ENCODE results near the gene TSPAN17. TPM values are rescaled to one million over a fixed set of nuclear protein-coding genes. Genes with fewer than 3 reads are reported as not detected.

The TSPAN17 gene
- polyA plus RNA-seq, 2 of the 4 experiments (the other 2 are of a cell fraction), result 35.6 to 47.4 TPM

- Histone ChIP-seq H3K9me3 (no peaks in the 10 kb centered on the region), H3K4me2 (no peak overlapping the region), H3K4me1 (no peaks in the 10 kb centered on the region; the same call in 2 of the 3 replicates), H3K4me3 (no peak overlapping the region), H3K27ac (no peak overlapping the region)
- CTCF ChIA-PET, result interaction anchor here (1.3 to 3.7 kb wide), 6 partner anchors 9 to 30 kb away, joined by 3 to 17 read pairs (median 4); no protein-coding TSS in a partner anchor
- 44% methylated on average over 7 of the region's 7 CpGs for WGBS (ENCODE audit: missing lambda C conversion rate)
- POLR2A ChIA-PET, result no interaction called here
- FAIRE-seq, result no peak
- no peak for DNase-seq (ENCODE audit: low read depth in 1 of 2, low spot score in 1 of 2)
- TF ChIP-seq MYC (IDR thresholded peaks at IDR 0.05; ENCODE audit: borderline replicate concordance, low read length), result no peak
- no peak for TF ChIP-seq ZFP36 (IDR thresholded peaks at IDR 0.05; ENCODE audit: borderline replicate concordance, partially characterized antibody)
- no peak for TF ChIP-seq ZSCAN20 (CRISPR knock-in tag; IDR thresholded peaks at IDR 0.05)
- no peak for ATAC-seq
Measured at GRCh38 chr5:176690911-176691310, 43.6 kb downstream of the TSPAN17 start.

DNA sequence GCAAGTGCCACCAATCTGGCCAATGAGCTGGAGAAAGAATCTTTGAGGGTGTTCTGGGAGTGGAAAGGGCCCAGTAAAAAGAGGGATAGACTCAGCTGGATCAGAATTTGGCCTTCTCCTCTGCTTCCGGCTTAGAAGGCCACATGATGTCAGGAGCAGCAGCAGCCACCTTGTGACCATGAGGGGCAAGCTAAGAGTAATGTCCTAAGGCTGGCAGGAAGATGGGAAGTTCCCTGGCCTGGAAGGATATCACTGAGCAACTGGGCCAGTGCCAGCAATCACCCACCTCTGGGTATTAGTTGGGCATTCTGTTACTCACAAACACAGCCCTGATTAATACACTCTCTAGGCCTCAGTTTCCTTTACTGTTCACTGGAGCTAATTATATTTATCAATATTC lies 44.2 kb downstream of the TSPAN17 start:
- no peak for ATAC-seq
- Histone ChIP-seq H3K9me3 (no peaks in the 10 kb centered on the region), H3K27ac (no peak overlapping the region), H3K4me3 (no peak overlapping the region), H3K4me2 (no peak overlapping the region), H3K4me1 (no peaks in the 10 kb centered on the region; the same call in 2 of the 3 replicates)
- WGBS (ENCODE audit: missing lambda C conversion rate), result 81% methylated on average over 1 of the region's 1 CpG
- DNase-seq (ENCODE audit: low read depth in 1 of 2, low spot score in 1 of 2), result no peak
- ChIA-PET POLR2A (no interaction called here), CTCF (interaction anchor here (1.3 to 3.7 kb wide), 4 partner anchors 15 to 31 kb away, joined by 4 to 17 read pairs (median 6); no protein-coding TSS in a partner anchor)
- no peak for FAIRE-seq
- TF ChIP-seq CBX2 (IDR thresholded peaks at IDR 0.05; ENCODE audit: borderline replicate concordance, low read depth) (no peak), TP53 (CRISPR knock-in tag; IDR thresholded peaks at IDR 0.05) (no peak), ZNF302 (CRISPR knock-in tag; IDR thresholded peaks at IDR 0.05) (no peak), MAZ (IDR thresholded peaks at IDR 0.05; ENCODE audit: borderline replicate concordance, low read depth, low read length) (no peak), HEYL (CRISPR knock-in tag; IDR thresholded peaks at IDR 0.05) (no peak), MYC (IDR thresholded peaks at IDR 0.05; ENCODE audit: borderline replicate concordance, low read length) (no peak), RARB (CRISPR knock-in tag; IDR thresholded peaks at IDR 0.05) (no peak), HOXB13 (CRISPR knock-in tag; IDR thresholded peaks at IDR 0.05; ENCODE audit: low read depth) (no peak)

GRCh38 chr5:176692326-176692725 lies 45.0 kb downstream of the TSPAN17 start:
- Histone ChIP-seq H3K27ac (no peak overlapping the region), H3K4me3 (no peak overlapping the region), H3K4me1 (no peaks in the 10 kb centered on the region; the same call in 2 of the 3 replicates), H3K4me2 (no peak overlapping the region), H3K9me3 (no peaks in the 10 kb centered on the region)
- POLR2A ChIA-PET, result no interaction called here
- FAIRE-seq, result no peak
- no peak for DNase-seq (ENCODE audit: low read depth in 1 of 2, low spot score in 1 of 2)
- CTCF ChIA-PET, result interaction anchor here (1.1 to 2.1 kb wide), 5 partner anchors 15 to 130 kb away, joined by 3 to 11 read pairs (median 4); no protein-coding TSS in a partner anchor
- WGBS (ENCODE audit: missing lambda C conversion rate), result 56% methylated on average over 5 of the region's 5 CpGs
- ATAC-seq, result no peak
- TF ChIP-seq, protein P1, sequence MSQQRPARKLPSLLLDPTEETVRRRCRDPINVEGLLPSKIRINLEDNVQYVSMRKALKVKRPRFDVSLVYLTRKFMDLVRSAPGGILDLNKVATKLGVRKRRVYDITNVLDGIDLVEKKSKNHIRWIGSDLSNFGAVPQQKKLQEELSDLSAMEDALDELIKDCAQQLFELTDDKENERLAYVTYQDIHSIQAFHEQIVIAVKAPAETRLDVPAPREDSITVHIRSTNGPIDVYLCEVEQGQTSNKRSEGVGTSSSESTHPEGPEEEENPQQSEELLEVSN (IDR thresholded peaks at IDR 0.05; ENCODE audit: borderline replicate concordance, low read depth), result no peak
- TF ChIP-seq GATA3 (IDR thresholded peaks at IDR 0.05; ENCODE audit: borderline replicate concordance), result no peak
- TF ChIP-seq ZSCAN20 (CRISPR knock-in tag; IDR thresholded peaks at IDR 0.05), result no peak
- no peak for TF ChIP-seq CEBPB (IDR thresholded peaks at IDR 0.05)
- no peak for TF ChIP-seq RARB (CRISPR knock-in tag; IDR thresholded peaks at IDR 0.05)
- TF ChIP-seq MAFK (IDR thresholded peaks at IDR 0.05; ENCODE audit: partially characterized antibody), result no peak
- TF ChIP-seq BCL3 (IDR thresholded peaks at IDR 0.05), result no peak
- no peak for TF ChIP-seq NR3C1 (IDR thresholded peaks at IDR 0.05)
- TF ChIP-seq CBX2 (IDR thresholded peaks at IDR 0.05; ENCODE audit: borderline replicate concordance, low read depth), result no peak
- no peak for TF ChIP-seq JUN (IDR thresholded peaks at IDR 0.05)
- no peak for TF ChIP-seq CBX8 (IDR thresholded peaks at IDR 0.05)
- TF ChIP-seq HOXB13 (CRISPR knock-in tag; IDR thresholded peaks at IDR 0.05; ENCODE audit: low read depth), result no peak
